NCI-H1092 (cell line): Measurements from ENCODE around the gene DIPK1B.

Experiments
- DNase-seq: peaks from one replicate; lab custom pipeline; 2025; lab: John Stamatoyannopoulos, UW

The DIPK1B gene

DNA sequence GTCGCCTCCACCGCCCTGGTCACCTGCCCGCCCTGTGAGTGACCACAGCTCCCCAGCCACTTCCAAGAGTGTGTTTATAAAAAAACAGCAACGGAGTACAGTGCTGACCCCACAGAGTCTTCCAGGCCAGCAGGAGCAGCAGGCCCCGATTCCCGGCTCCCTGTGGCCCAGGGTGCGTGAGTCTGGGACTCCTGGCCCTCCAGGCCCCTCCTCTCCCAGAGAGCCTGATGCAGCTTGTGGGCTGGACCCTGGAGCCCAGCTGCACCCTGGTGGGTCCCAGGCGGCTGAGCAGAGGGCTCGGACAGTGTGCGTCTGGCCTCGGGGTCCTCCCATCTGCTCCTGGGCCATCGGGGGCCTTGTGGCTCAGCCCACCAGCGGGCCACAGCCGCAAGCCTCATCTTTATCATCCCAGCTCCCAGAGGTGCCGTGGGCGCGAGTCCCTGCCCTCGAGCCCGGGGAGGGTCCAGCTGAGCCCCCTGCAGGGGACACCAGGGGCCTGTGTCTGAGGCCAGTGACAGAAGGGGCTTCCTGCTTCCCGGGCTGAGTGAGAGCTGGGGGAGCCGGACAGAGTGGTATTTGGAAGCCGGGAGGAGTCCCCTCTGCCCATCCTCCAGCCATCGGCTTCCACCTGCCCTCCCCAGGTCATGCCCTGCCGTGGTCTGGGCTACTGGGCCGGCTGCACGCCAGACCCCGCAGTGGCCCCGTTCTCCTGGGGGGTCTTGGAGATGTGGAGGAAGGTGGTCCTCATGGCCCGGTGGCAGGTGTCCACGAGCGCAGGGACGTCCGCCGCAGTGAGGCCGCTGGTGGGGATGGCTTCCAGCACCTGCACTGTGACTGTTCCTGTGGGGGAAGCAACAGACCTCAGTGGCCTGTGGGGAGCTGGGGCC lies 39.0 kb upstream of the DIPK1B start:
- DNase-seq: no peak

DNA sequence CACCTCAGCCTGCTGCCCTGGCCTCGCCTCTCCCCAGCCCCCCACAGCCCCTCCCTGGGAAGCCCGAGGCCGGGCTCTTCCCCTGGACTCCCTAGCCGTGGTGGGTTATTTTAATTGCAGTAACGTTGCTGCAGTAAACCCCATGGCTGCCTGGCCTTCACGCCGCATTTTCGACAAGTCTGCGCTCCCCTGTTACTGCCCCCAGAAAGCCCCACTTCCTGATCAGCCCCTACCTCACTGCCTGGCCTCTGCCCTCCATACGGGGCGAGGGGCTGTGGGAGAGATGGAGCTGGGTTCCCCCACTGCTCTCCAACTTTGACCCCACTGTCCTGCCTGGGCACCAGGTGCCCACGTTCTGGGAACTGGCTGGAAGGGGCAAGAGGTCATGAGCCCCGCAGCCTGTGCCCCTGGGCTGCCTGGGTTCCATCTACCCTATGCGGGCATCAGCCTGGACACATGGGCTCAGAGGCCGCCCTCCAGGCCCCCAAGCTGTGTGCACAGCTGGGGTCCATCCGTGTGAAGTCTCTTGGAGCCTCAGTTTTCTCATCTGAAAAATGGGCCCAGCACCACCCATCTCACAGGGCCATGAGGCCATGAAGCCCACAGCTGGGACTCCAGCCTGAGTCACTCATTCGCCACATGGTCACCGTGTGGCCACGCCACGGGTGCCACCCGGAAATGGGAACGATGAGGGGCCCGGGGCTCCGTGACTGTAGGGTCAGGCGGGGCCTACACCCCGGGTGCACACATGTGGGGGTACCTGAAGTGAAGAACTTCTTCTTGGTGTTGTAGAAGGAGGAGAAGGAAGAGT lies 38.2 kb upstream of the DIPK1B start:
- no peak for DNase-seq

DNA sequence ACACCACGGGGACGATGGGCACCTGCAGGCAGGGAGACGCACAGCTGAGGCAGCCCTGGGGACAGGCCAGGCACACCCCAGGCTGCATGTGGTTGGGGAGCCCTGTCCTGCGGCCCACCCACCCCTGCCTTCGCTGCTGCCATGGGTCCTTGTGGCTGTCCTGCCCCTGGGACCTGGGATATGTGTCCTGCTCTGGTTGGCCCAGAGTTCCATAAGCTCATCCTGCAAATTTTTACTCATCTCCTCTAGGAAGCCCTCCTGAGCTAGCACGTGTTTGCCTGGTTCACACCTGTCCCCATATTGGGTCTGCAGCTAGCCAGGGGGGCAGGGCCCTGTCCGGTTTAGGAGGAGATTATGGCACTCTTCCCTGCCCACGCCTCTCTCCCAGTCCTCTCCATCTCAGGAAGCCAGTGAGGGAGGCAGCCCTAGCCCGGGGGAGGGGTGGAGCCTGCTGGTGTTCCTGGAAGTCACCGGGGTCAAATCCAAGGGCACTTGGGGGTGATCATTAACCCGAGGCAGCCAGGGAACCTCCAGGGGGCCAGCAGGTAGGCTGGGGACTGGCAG lies 37.5 kb upstream of the DIPK1B start:
- no peak for DNase-seq

DNA sequence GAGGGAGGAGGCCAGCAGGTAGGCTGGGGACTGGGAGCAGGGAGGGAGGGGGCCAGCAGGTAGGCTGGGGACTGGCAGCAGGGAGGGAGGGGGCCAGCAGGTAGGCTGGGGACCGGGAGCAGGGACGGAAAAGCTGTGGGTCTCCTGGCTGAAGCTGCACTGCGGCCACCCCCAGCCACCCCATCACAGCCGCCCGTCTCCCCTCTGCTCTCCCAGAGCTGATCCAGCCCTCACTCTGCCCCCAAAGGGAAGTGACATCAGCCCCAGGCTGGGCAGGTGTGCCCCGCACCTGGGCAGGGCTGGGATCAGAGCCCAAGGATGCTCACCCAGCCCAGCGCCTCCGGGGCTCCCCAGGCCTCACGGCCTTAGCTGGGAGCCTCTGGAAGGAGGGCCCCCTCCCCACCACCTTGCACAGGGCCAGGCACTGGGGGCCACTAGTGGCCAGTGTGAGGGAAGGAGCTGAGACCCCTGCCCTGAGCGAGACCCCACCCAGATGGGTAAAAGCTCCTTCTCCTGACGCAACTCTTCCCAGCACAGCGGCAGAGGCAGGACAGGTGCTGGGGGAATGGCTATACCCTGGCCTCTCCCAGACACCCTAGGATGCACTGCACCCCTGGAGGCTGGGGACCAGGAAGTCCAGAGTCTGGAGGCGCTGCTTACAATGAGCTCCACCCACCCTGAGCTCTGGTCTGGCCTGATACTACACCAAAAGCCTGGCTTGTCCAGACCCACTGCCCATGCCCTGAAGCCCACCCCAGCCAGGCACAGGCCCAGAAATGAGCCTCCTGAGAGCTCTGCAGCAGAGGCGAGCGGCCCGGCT lies 36.7 kb upstream of the DIPK1B start:
- no peak for DNase-seq

DNA sequence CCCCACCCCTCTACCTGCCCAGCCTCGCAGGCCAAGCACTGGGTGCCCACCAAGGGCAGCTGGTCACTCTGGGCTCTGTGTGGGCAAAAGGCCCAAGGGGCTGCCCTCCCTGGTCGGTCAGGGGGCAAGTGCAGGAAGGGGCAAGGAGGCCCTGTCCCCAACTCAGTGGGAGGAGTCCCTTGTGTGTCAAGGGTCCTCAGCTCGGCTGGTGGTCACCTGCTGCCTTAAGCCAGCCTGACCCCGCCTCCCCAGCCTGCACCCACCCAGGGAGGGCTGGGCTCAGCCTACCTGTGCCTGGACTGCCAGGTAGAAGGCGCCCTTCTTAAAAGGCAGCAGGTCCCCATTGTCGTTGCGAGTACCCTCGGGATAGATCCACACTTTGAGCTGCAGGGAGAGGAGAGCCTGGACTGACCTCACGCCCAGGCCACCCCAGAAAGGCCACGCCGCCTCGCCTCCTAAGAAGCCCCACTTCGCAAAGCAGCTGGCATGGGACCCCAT lies 36.0 kb upstream of the DIPK1B start:
- DNase-seq: no peak

DNA sequence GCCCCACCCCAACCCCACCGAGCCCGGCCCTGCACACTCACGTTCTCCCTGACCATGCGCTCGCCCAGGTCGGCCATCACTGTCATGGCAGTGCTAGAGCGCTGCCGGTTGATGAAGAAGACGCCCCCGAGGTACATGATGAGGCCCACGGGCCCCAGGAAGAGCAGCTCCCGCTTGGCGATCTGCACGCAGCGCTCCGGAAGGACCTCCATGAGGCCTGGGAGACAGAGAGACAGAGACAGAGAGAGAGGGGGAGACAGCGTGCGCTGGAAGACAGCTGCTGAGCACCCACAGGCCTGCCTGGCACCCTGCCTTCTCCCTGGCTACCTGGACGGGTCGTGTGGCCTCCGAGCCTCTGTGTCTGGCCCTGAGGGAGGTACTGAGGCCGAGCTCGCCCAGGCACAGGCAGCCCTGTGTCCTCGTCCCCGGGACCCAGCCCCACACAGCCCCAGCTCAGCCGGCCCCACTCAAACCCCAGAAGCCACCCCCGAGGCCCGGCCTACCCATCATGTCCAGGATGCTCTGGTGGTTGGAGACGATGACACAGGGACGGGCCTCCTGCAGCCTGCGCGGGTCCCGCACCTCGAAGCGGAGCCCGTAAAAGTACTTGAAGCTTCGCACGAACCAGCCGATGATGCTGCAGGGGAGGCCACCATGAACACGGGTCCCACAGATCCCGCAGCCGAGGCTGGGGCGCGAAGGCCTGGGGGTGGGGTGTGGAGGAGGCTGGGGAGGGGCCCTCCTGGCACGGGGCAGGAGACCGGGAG lies 35.3 kb upstream of the DIPK1B start:
- no peak for DNase-seq

DNA sequence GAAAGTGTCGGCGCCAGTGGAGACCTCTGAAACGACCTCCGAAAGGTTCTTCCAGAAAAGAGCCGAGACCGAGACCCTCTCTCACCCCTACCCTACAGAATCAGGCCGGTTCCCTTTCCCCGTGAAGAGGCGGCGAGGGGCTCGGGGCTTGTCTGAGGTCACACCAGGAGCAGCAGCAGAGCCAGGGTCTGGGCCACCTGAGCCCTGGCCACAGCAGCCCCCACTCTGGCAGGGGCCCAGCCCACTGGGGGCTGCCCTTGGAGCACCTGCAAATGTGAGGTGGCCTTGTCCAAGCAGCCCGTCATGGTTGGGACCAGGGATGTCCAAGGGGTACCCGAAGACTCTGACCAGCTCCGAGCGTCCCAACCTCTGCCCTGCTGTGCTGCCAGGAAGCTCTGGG lies 34.3 kb upstream of the DIPK1B start:
- no peak for DNase-seq

DNA sequence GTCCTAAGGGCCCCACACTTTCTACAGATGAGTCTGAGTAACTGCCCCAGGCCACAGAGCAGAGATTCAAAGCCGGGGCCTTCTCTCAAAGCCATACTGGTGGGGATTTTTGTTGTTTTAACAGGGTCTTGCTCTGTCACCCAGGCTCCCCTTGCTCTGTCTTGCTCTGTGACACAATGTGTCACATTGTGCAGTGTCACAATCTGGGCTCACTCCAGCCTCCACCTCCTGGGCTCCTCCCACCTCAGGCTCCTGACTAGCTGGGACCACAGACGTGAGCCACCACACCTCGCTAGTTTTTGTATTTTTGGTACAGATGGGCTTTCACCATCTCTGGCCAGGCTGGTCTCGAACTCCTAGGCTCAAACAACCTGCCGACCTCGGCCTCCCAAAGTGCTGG lies 33.7 kb upstream of the DIPK1B start:
- no peak for DNase-seq

DNA sequence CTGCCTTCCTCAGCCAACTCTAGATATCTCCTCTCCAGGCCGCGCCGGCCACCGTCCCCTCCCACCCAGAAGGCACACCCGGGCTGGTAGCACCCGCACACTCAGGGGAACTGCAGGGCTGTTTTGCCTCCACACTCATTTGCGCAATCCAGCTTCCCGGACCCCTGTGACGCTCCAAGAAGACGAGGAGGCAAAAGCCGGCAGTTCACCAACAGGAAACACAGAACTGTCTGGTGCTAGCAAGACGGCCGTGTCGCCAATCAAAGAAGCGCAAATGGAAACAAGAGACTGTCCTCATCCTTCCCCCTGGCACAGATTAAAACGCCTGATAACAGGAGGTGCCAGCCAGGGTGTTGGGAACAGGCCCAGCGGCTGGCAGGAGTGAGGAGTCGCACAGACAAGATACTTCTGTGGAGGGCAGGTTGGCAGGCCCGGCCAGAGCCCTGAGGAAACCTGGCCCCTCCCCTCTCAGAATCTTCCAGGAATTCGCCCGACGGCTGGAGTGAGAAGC lies 32.9 kb upstream of the DIPK1B start:
- no peak for DNase-seq

DNA sequence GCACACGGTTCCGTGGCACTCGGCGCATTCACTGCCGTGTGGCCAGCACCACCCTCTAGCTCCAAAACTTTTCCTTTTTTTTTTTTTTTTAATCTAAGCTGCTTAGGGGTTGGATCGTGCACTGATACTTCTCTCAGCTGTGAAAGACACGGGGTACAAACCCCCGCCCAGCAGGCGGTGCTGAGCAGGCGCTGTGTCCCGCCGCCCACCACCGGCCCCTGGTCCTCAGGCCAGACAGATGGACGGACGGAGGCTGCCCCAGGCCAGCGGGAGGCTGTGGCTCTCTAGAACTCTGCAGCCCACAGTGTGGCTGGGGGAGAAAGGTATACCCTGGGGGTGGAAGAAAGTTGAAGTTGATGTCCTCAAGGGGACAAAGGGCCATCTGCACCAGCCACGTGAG lies 31.3 kb upstream of the DIPK1B start:
- no peak for DNase-seq

DNA sequence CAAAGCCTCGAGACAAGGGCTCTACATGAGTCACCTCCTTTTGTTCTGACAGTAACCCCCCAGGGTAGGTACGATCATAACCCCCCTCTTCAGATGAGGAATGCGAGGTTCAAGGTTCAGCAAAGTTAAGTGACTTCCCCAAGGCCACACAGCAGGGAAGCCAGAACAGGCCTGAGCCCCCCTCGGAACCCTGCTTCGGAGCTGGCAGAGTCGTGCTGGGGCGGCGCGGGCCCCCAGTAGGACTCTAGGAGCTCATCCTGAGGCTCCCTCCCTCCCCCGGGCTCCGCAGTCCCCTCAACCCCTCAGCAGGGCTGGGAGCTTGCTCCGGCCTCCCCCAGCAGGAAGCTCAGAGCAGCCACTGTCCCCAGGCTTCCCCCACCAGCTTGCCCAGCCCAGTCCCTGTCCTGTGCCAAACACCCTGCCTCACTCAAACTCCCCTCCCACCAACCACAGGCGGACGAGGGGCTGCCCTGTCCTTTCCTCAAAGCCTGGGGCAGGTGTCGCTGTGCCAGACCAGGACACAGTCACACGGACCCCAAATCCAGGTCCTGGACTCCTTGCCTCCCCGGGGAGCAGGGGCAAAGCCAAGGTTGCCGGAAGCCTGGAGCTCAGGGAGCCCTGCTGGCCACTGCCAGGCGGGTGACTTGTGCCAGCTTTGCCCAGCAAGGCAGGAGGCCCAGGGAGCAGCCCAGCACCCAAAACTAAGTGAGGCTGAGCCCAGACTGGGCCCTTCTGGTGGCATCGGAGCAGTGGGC lies 30.2 kb upstream of the DIPK1B start:
- DNase-seq: no peak

DNA sequence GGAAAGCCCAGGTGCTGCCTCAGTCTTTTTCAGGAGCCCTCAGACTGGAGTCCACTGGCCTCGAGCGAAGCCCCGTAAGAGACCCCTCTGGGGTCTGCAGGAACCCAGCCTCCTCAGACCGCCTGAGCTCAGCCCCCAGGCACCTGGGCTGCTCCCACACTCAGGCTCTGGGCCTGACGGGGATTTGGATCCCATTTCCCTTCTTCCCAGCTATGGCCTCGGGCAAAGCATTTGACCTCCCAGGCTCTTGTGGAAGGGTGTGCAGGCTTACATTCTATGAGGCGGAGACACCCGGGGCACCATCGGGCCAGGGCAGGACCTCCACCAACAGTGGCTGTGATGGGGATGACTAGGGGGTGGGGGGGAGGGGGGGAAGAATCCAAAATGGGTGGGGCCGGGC lies 29.7 kb upstream of the DIPK1B start:
- no peak for DNase-seq

DNA sequence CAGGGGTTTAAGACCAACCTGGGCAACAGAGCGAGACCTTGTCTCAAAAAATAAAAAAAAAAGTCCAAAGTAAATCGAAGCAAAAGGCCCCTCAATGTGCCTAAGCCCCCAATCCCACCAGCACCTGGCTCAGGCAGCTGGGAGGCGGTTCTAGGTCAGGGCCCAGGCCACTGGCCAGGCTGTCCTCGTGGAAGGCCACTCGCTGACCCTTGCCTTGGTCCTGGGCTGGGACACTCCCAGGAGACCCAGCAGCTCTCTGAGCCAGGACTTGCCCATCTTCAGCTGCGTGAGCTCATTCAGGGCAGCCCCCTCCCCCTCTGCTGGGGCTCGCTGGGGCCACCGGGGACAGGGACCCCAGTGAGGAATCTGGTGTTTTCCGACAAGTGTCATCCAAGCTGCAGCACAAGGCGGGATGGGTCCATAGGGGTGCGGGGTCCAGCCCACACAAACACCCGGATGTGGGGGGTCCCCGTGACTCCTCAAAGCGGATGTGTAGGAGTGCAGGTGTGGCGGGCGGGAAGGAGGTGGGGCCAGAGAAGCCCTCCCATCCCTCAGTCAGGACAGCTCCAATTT lies 29.1 kb upstream of the DIPK1B start:
- no peak for DNase-seq

DNA sequence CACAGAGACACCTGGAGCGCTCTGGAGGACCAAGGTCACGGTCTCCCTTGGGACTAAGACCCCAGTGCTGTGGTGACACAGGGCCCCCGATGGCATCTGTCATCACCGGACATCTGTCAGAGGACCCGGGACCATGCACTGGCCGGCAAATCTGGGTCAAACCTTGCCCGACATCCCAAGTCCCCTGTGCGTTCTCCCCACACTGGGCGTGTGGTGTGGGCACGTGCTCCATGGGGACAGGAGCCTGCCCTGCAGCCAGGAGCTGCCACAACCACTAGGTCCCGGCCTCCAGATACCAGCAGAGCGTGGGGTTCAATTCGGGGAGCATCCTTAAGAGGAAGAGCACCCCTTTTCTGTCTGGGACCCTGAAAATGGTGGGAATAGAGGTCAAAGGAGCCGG lies 28.6 kb upstream of the DIPK1B start:
- DNase-seq: no peak

DNA sequence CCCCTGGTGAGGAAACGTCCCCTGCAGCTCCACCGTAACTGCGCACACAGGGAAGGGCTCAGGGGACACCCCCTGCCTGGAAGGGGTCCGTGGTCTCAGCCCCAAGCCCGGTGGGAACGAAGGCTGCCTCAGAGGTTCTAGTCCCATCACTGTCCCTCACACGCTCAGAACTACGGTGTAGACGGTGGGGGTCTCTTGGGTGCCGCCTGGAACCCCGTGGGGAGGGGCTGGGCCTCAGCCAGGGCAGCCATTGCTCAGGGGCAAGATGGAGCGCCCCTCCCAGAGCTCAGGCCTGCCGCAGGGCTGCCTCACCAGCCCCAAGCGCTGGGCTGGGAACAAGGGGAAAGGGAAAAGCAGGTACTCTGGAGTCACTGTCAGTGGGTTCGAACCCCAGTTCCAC lies 28.0 kb upstream of the DIPK1B start:
- no peak for DNase-seq

DNA sequence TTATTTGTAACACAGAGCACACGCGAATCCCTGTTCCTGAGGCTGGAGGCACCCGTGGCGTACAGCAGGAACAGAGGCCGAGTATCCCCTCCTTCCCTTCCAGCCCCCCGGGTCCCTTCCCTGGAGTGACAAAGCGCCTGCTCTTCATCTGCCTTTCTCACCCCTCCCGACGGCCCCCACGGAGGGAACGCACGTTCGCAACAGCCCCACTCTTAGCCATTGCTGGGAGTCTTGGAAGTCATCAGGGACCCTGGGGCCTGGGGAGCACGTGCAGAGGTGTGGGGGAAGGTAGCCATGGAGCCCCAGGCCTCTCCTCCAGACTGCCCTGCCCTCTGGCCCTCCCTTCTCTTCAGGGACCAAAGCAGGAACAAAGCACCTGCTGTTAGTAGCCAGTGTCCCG lies 27.6 kb upstream of the DIPK1B start:
- DNase-seq: no peak

DNA sequence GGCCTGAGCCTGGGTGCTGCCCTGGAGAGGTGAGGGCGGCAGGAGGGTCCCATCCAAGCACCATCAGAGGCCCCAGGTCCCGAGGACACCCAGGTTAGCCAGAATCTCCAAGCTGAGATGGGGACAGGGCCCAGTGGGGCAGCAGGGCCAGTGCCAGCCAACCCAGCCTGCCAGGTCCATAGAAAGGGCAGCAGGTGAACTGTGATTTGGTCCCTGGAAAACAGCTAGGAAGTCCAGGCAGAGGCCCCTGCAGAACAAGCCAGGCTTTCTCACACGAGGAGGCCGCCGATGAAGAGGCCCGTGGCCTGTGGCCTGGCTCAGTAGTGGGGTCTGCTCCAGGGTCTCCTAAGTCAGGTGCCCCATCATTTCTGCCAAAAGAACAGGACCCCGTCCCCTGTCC lies 27.2 kb upstream of the DIPK1B start:
- no peak for DNase-seq

DNA sequence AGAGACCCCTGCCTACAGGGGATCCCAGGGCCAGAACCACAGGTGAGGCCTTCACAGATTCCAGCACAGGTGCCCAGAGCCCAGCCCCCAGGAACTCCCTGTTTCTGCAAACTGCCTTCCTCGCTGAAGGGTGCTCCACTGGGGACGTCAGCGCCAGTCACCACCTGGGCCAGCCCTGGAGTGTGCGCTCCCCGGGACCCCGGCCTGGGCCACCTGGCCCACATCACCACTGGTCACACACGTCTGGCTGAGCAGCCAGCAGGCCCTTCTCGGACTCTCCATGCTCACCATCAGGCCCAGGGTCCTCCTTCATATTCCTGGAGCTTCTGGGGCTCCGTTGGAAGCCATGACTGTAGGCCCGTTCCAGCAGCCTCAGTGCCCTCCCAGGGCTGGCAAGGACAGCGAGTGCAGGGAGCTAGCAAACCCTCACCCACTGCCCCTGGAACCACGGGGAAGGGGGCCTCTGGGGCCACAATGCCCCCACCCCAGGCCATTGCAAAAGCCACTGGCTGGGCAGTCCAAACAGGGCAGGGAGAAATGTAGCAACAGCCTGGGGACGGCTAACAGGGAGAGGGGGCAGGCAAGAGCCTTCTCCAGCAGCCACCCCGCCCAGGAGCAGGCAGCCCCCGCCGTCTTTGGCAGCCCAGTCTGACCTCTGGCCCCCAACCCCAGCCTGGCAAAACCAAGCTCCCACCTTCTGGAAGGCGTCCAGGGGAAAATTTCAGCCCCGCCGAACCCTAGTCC lies 26.4 kb upstream of the DIPK1B start:
- no peak for DNase-seq

DNA sequence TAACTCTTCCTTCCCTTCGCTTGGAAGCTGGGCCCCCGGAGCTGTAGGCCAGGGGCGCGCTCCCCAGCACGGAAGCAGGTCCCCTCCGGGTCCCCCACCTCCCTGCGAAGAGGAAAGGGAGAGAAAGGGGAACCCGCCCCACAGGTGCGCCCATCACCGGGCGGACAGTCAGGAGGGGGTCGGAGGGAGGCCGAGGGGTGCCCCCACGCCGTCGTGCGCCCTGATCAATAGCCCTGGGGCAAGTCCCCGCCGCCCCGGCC lies 25.9 kb upstream of the DIPK1B start:
- DNase-seq: no peak
